Measurements from ENCODE around the gene RAB11FIP3.

RAB11FIP3 gene

GRCh38 chr16:554640-555365 is 129.4 kb downstream of the RAB11FIP3 start:
- no peak for DNase-seq (ENCODE audit: low spot score)

GRCh38 chr16:555528-556473 is 130.4 kb downstream of the RAB11FIP3 start:
- no peak for DNase-seq (ENCODE audit: low spot score)

GRCh38 chr16:556474-557173 is 131.2 kb downstream of the RAB11FIP3 start:
- no peak for DNase-seq (ENCODE audit: low spot score)

GRCh38 chr16:557463-558297 is 132.2 kb downstream of the RAB11FIP3 start:
- no peak for DNase-seq (ENCODE audit: low spot score)

GRCh38 chr16:558298-559020 is 133.0 kb downstream of the RAB11FIP3 start:
- DNase-seq (ENCODE audit: low spot score), result no peak

- no peak for DNase-seq (ENCODE audit: low spot score)
Observed at GRCh38 chr16:559021-559380, 133.6 kb downstream of the RAB11FIP3 start.

- no peak for DNase-seq (ENCODE audit: low spot score)
Observed at GRCh38 chr16:559411-560203, 134.2 kb downstream of the RAB11FIP3 start.

GRCh38 chr16:560204-560700 is 134.8 kb downstream of the RAB11FIP3 start, which contains the start of gene PRR35:
TSS of gene PRR35 (plus strand) at chr16:560394. CDS start at chr16:563295, 2,901 bp downstream.
- DNase-seq (ENCODE audit: low spot score), result no peak

GRCh38 chr16:560701-561412 is 135.4 kb downstream of the RAB11FIP3 start:
- DNase-seq (ENCODE audit: low spot score), result no peak

- DNase-seq (ENCODE audit: low spot score), result no peak
Observed at GRCh38 chr16:561413-561794, 136.0 kb downstream of the RAB11FIP3 start.

GRCh38 chr16:561957-562938 is 136.8 kb downstream of the RAB11FIP3 start:
- DNase-seq (ENCODE audit: low spot score), result no peak

GRCh38 chr16:563072-563644 is 137.7 kb downstream of the RAB11FIP3 start:
- DNase-seq (ENCODE audit: low spot score), result no peak

- DNase-seq (ENCODE audit: low spot score), result no peak
Observed at GRCh38 chr16:564690-565418, 139.4 kb downstream of the RAB11FIP3 start.

GRCh38 chr16:565419-566330 is 140.2 kb downstream of the RAB11FIP3 start:
- DNase-seq (ENCODE audit: low spot score), result no peak

- no peak for DNase-seq (ENCODE audit: low spot score)
Observed at GRCh38 chr16:566475-567372, 141.3 kb downstream of the RAB11FIP3 start, which contains the start of gene NHLRC4. TSS of gene NHLRC4 (plus strand) at chr16:567005. CDS start at chr16:568048, 1,043 bp downstream.

Data from globus pallidus (tissue), 1 donor.